Measurements from ENCODE around the gene SCNN1A.

SCNN1A gene

GRCh38 chr12:6384499-6385436 is 9.4 kb upstream of the SCNN1A start:
- DNase-seq (ENCODE audit: low spot score) = no peak

DNA sequence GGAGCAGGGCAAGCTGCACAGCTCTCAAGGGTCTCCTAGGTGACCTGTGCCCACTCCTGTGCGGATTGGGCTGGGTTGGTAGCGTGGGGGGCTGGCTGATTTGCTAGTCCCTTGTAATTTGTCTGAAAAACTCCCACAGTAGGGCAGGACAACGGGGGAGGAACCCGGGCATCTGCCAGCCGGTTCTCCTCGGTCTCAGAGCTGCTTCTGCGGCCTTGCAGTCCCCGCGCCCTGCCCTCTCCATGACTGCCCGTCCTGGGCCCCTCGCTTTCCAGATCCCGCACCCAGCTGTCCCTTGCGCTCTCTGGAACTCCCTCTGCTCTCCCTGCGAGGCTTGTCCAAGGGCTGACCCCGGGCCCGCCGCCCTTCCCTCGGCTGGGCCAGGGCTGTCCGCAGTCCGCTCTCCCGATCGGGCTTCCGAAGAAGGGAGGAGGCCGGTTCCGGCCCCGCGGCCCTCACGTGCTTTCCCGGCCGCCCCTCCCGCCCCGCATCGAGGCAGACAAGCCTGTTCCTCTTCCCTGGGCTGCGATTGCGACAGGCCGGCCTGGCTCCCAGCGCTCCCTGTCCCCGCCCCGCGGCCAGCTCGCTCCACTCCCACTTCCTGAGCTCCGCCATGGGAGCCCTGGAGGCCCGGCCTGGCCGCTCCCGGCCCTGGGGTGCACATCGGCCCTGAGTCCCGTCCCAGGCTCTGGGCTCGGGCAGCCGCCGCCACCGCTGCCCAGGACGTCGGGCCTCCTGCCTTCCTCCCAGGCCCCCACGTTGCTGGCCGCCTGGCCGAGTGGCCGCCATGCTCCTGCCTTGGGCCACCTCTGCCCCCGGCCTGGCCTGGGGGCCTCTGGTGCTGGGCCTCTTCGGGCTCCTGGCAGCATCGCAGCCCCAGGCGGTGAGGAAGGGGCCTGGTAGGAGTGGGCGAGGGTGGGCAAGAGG is 8.5 kb upstream of the SCNN1A start, which contains the start of gene LTBR:
Gene LTBR (plus strand): TSS at position 591 of the 927 bp plus-strand sequence. CDS start 197 bp downstream, at position 788.
- peak; percentile 88 for DNase-seq (ENCODE audit: low spot score)

DNA sequence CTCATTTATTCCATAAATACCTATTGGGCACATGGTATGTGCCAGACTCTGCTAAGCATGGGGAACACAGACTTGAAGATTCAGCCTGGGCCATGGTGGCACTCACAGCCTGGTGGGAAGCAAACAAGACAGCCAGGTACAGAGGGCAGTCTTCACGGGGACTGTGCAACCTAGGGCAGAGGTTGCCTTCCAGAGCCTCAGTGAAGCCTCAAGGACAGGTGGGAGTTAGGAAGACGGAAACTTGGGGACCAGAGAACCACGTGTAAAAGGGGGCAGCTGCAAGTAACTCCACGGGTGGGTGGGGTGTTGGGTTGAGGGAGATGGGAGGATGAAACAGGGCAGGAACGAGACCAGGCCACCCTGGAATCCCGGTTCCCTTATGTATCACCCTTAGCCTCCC is 7.6 kb upstream of the SCNN1A start:
- DNase-seq (ENCODE audit: low spot score) = no peak

DNA sequence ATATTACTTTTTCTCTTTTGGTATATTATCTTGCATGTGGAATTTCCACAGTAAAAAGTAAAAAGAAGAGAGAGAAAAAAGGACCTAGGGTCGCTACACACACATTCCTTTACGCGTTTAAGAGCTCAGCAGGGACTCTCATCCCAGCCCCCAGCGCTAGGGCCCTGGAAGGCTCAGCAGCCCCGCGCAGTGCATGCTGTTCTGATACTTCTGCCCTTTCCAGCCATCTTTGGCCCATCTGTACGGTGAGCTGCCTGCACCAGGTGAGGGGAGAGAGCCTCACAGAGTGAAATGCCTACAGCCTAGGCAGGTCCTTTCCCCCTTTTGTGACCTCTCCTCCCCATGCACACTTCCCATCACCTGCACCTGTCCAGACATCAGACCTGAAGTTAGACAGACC is 7.0 kb upstream of the SCNN1A start:
- no peak for DNase-seq (ENCODE audit: low spot score)

DNA sequence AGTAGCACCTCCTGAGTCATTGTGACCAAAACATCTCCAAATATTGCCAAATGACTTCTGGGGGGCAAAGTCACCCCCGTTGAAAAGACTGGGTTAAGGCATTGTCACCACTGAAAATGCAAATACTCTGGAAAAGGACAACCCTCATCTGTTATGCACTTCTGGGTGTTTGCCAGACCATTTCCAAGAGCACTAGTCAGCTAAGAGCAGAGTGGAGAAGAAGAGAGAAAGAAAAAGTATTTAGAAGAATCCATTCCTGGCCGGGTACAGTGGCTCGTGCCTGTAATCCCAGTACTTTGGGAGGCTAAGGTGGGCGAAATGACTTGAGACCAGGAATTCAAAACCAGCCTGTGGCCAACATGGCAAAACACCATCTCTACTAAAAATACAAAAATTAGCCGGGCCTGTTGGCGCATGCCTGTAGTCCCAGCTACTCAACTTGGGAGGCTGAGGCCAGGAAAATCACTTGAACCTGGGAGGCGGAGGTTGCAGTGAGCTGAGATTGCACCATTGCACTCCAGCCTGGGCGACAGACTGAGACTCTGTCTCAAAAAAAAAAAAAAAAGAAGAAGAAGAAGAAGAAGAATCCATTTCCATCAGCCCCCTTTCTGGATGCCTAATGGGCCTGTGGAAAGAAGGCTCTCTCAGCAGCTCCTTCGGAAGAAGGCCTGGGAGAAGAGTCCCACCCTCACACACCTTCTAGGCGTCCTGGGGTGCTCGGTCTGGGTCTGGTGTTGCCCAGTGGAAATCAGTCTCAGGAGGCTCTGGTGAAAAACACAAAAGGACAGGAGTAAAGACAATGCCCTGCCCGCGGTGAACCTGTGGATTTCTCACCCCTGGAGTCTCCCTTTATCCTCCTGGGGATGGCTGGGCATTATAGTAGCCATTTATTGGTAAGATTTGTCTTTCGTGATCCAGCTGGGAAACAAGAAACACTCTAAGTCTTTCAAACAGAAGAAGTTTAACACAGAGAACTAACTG is 5.1 kb upstream of the SCNN1A start:
- no peak for DNase-seq (ENCODE audit: low spot score)

GRCh38 chr12:6378709-6379472 is 3.5 kb upstream of the SCNN1A start:
- no peak for DNase-seq (ENCODE audit: low spot score)

GRCh38 chr12:6377667-6377994 is 2.3 kb upstream of the SCNN1A start:
- DNase-seq (ENCODE audit: low spot score) = no peak

DNA sequence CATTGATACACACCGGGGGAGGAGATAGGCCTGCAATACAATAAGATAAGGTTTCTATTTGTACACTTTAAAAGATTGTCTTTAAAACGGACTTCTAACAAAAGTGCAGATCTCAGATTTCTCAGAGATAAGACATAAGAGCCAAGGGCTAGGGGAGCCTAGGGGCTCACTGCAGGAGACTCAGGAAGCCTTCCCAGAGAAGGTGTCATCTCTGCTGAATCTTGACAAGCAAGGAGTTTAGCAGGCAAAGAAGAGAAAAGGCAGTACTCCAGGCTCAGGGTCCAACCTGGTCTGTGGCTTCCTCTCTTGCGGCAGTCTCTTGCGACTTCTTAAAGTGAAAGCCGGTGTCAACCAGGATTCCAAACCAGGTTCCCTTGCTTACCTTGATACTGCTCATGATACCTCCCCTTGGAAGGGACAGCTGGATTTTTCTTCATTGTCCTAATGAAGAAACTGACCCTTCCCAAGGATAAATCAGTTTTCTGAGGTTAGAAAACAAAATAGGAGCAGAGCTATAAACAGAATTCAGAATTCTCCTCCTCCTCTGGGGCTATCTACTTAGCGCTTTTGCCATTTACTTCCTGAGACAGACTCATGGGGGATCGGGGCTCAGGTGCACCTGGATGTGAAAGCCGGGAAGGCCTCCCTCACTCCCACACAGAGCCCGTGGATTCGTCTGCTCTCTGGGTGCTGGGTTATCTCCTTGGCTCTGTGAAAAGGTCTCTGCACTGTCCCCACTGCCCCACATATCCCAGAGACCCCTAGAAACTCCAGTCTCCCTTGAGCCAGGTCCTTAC is 1.7 kb upstream of the SCNN1A start:
- no peak for DNase-seq (ENCODE audit: low spot score)

- DNase-seq (ENCODE audit: low spot score) = peak; percentile 87
Measured at GRCh38 chr12:6376079-6376869, 911 bp upstream of the SCNN1A start.

- DNase-seq (ENCODE audit: low spot score) = no peak
Measured at GRCh38 chr12:6374786-6375160, 590 bp downstream of the SCNN1A start.

- DNase-seq (ENCODE audit: low spot score) = no peak
Measured at GRCh38 chr12:6374028-6374785, 1.2 kb downstream of the SCNN1A start.

DNA sequence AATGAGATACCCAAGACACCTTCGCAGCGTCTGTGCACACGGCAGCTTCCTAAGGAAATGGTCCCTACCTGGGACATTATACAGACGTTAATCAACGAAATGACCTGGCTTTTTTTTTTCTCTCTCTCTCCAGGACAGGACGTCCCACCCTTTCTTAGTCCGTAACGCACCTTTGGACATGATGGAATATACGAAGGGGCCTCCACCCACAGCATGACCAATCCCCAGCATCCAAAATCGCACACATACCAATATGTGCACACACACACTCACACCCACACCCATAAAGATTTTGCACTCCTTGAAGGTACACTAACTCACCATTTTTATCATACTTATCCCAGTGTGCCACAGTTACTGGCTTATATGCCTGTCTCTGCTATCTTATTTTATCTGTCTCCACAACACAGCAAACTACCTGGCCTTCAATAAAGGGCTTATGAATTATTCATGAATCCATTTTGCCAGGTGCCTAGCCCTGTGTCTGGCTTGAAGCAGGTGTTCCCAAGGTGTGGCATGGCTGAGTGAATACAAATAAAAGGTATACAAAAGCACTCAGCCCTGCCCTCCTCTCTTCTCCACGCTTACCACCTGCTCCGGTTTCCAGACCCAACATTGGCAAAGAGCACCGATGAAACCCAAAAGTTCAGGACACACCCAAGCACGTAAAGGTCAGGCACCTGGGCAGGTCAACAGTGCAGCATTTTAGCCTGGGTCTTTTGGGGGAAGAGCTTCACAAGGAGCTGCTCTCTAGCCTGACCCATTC is 2.2 kb downstream of the SCNN1A start:
- DNase-seq (ENCODE audit: low spot score) = no peak

- no peak for DNase-seq (ENCODE audit: low spot score)
Measured at GRCh38 chr12:6372403-6373003, 2.9 kb downstream of the SCNN1A start.

DNA sequence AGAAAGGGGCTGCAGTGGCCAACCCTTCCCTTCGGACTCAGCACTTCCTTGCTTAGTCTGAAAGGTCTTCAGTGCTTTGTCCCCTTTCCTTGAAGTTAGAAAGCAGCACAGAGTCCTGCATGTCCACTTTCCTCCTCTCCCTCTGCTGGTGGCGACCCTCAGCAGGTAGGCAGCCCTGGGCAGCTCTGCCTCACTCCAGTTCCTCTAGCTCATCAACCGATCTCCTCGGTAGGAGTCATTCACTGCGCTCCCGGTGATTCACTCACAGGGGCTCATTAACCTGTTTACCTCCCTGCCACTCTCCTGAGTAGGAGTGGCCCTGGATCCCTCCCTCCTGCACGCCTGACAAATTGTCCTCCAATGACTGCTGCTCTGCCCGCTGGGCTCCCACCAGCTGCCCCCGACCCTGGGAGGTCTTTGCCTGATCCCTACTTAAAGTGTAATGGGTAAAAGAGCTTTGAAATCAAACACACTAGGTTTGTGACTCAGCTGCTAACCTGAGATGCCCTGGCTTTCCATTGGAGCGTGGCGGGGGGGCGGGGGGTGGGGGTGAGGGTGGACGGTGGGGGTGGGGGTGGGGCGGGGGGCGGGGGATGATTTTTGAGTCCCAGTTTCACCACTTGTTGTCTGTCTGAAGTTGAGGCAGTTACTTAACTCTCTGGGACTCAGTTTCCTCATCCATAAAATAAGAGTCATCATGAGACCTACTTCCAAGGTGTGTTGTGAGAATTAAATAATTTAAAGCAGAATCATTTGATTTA is 4.2 kb downstream of the SCNN1A start:
- peak; percentile 87 for DNase-seq (ENCODE audit: low spot score)

GRCh38 chr12:6370576-6370935 is 4.8 kb downstream of the SCNN1A start:
- DNase-seq (ENCODE audit: low spot score) = no peak

DNA sequence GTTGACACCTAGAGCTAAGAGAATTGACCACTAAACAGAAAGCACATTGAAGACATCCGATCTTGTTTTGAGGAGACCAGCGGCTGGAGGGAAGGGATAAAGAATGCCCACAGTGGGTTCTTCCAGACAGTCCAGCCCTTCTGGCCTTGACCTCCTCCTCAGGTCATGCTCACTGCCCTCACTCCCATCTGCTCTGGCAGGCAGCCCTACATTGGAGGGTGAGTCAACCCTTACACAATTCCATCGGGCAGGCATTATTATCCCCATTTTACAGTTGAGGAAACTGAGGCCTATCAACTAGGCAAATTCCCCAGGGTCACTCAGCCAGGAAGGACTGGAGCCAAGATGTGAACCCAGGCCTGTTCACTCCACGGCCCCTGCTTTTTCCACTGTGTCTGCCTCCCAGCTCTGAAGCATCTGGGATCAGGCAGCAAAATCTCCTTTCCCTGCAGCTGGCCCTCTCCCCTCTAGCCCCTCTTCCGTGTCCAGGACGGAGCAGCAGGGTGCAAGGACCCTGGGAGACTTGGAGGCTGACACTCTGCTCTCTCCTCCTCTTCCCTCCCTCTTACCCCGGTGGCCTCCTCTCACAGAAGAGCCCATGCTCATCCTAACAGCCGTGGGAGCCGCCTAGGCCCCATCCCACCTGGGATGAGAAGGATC is 5.3 kb downstream of the SCNN1A start:
- DNase-seq (ENCODE audit: low spot score) = no peak

Data from iPS-NIHi11 (cell line).